Panc1 (cell line): ENCODE data around the gene SPOCK1. TPM values are rescaled to one million over a fixed set of nuclear protein-coding genes. Genes with fewer than 3 reads are reported as not detected.

Experiments
- ATAC-seq: fragments of 200-7000 bp; cut with Tn5 transposase; 2 replicates; pipeline ENCODE4 v1.9.1; 2020; ENCODE audit warnings: mild to moderate bottlenecking, moderate library complexity
- BruUV-seq: library from RNA; stranded (reverse); fragments of 400-500 nt; replicated peaks from 2 replicates; lab custom pipeline; 2021; lab: Mats Ljungman, UMichigan
- CTCF ChIA-PET: fragments of 300-600 bp; sonication (Branson Sonifier 250); formaldehyde crosslinking; loops from one replicate; lab custom pipeline; 2022; ENCODE audit warnings: antibody characterized with exemption; lab: Charles Lee
- POLR2A ChIA-PET: fragments of 300-600 bp; sonication (Branson Sonifier 250); formaldehyde crosslinking; loops from one replicate; lab custom pipeline; 2022; ENCODE audit warnings: antibody characterized with exemption; lab: Charles Lee
- DNase-seq: peaks from one replicate; pipeline ENCODE4 v3.0.0-alpha.2; 2010; ENCODE audit warnings: low read depth, low spot score
- H3K27ac ChIP-seq: 2 replicates; pipeline ENCODE4 v1.5.1; 2011; ENCODE audit warnings: mild to moderate bottlenecking, low read length, inconsistent platforms
- H3K27me3 ChIP-seq: fragments of 200-500 bp; sonication (Bioruptor generic); 2 replicates; pipeline ENCODE4 v1.6.0; 2014; ENCODE audit warnings: low read length, inconsistent platforms; ENCODE audit not compliant: control insufficient read depth, insufficient read depth
- H3K36me3 ChIP-seq: fragments of 200-500 bp; sonication (Bioruptor generic); 2 replicates; pipeline ENCODE4 v1.5.1; 2014; ENCODE audit warnings: inconsistent platforms, mild to moderate bottlenecking, low read length, moderate library complexity; ENCODE audit not compliant: control insufficient read depth, insufficient read depth
- H3K4me1 ChIP-seq: 2 replicates; pipeline ENCODE4 v1.5.1; 2011; ENCODE audit warnings: inconsistent platforms, mild to moderate bottlenecking, low read length, moderate library complexity; ENCODE audit not compliant: control insufficient read depth, insufficient read depth
- H3K4me3 ChIP-seq, 2 experiments: 2 replicates each; pipeline ENCODE4 v1.5.1; 2011 to 2012; ENCODE audit warnings: low read depth in 2 of 2, low read length in 2 of 2, mild to moderate bottlenecking in 2 of 2, inconsistent platforms in 1 of 2, moderate library complexity in 1 of 2
- H3K9me3 ChIP-seq: fragments of 200-500 bp; sonication (Bioruptor generic); 2 replicates; pipeline ENCODE4 v1.5.1; 2014; ENCODE audit warnings: low read depth, mild to moderate bottlenecking, inconsistent platforms, low read length, moderate library complexity; ENCODE audit not compliant: control insufficient read depth, insufficient read depth
- POLR2AphosphoS5 ChIP-seq: IDR thresholded peaks from 2 replicates; pipeline ENCODE4 v1.6.1; 2012; ENCODE audit warnings: mild to moderate bottlenecking, low read depth, low read length, moderate library complexity
- SIN3A ChIP-seq: IDR thresholded peaks from 2 replicates; pipeline ENCODE4 v1.6.1; 2012; ENCODE audit warnings: low read depth, mild to moderate bottlenecking, low read length, moderate library complexity, borderline replicate concordance; ENCODE audit not compliant: insufficient read depth
- TCF7L2 ChIP-seq: IDR thresholded peaks from 2 replicates; pipeline ENCODE4 v1.6.1; 2011; ENCODE audit warnings: mild to moderate bottlenecking, low read depth, low read length, inconsistent platforms
- in situ Hi-C: cut with HindIII; loops from 2 replicates; pipeline ENCODE4 v1.10.0; 2016; ENCODE audit warnings: low sequenced_read_pairs, low pct_unique_long_range_greater_than_20kb
- intact Hi-C: fragments of 100-400 bp; cut with micrococcal nuclease; formaldehyde crosslinking; loops from one replicate; pipeline ENCODE4 v1.10.0; 2022; ENCODE audit not compliant: unreplicated experiment
- total RNA-seq: library from RNA; stranded (reverse); gene quantifications from one replicate; pipeline ENCODE4 v1.2.1, GENCODE V29; 2021; ENCODE audit not compliant: unreplicated experiment
- TF ChIP-seq, protein P1 (sequence below): fragments of 450-650 bp; IDR thresholded peaks from 2 replicates; pipeline ENCODE4 v1.5.1; 2017; ENCODE audit warnings: mild to moderate bottlenecking
- TF ChIP-seq, protein P2 (sequence below), 2 experiments: IDR thresholded peaks; 2 replicates each; pipeline ENCODE4 v1.6.1; 2011 to 2012; ENCODE audit warnings: low read depth in 2 of 2, control low read depth in 1 of 2, low read length in 1 of 2, mild to moderate bottlenecking in 1 of 2, moderate library complexity in 1 of 2; ENCODE audit not compliant: insufficient read depth in 1 of 2

Gene SPOCK1
- total RNA-seq, 1 experiment from 2014 or later = 15.6 TPM

DNA sequence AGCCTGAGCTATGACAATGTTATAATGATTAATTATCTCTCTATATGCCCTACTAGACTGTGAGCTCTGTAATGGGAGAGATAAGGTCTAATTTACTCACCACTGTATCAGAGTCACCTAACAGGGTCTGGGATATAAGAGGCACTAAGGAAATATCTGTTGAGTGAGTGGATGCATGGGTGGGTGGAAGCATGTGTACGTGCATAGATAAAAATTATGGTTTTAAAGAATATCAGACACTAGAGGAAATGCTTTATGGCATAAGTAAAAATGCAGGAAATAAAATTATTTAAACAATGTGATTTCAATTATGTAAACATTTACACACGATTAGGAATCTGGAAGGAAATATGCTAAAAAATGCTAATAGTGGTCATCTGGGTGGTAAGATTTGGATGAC, 137.8 kb downstream of the SPOCK1 start:
- Histone ChIP-seq H3K4me3 (no peak overlapping the region), H3K4me1 (no peaks in the 10 kb centered on the region), H3K27me3 (peaks cover 2% of the 10 kb centered on the region; the same call in 1 of the 2 replicates), H3K27ac (no peak overlapping the region), H3K9me3 (no peaks in the 10 kb centered on the region), H3K36me3 (no peaks in the 10 kb centered on the region)
- no TSS peak for BruUV-seq
- in situ Hi-C loops (no loop called here), intact Hi-C loops (no loop called here)
- no peak for TF ChIP-seq POLR2AphosphoS5
- TF ChIP-seq, protein P1, sequence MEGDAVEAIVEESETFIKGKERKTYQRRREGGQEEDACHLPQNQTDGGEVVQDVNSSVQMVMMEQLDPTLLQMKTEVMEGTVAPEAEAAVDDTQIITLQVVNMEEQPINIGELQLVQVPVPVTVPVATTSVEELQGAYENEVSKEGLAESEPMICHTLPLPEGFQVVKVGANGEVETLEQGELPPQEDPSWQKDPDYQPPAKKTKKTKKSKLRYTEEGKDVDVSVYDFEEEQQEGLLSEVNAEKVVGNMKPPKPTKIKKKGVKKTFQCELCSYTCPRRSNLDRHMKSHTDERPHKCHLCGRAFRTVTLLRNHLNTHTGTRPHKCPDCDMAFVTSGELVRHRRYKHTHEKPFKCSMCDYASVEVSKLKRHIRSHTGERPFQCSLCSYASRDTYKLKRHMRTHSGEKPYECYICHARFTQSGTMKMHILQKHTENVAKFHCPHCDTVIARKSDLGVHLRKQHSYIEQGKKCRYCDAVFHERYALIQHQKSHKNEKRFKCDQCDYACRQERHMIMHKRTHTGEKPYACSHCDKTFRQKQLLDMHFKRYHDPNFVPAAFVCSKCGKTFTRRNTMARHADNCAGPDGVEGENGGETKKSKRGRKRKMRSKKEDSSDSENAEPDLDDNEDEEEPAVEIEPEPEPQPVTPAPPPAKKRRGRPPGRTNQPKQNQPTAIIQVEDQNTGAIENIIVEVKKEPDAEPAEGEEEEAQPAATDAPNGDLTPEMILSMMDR = no peak
- no peak for TF ChIP-seq SIN3A
- TF ChIP-seq TCF7L2 = no peak
- TF ChIP-seq, protein P2, sequence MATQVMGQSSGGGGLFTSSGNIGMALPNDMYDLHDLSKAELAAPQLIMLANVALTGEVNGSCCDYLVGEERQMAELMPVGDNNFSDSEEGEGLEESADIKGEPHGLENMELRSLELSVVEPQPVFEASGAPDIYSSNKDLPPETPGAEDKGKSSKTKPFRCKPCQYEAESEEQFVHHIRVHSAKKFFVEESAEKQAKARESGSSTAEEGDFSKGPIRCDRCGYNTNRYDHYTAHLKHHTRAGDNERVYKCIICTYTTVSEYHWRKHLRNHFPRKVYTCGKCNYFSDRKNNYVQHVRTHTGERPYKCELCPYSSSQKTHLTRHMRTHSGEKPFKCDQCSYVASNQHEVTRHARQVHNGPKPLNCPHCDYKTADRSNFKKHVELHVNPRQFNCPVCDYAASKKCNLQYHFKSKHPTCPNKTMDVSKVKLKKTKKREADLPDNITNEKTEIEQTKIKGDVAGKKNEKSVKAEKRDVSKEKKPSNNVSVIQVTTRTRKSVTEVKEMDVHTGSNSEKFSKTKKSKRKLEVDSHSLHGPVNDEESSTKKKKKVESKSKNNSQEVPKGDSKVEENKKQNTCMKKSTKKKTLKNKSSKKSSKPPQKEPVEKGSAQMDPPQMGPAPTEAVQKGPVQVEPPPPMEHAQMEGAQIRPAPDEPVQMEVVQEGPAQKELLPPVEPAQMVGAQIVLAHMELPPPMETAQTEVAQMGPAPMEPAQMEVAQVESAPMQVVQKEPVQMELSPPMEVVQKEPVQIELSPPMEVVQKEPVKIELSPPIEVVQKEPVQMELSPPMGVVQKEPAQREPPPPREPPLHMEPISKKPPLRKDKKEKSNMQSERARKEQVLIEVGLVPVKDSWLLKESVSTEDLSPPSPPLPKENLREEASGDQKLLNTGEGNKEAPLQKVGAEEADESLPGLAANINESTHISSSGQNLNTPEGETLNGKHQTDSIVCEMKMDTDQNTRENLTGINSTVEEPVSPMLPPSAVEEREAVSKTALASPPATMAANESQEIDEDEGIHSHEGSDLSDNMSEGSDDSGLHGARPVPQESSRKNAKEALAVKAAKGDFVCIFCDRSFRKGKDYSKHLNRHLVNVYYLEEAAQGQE (IDR thresholded peaks at IDR 0.05; ENCODE audit: insufficient read depth in 1 of 2, low read depth in 2 of 2, low read length in 1 of 2) = no peak
- ATAC-seq (no peak), DNase-seq (no peak)
- POLR2A ChIA-PET = no interaction called here
- CTCF ChIA-PET = no interaction called here

DNA sequence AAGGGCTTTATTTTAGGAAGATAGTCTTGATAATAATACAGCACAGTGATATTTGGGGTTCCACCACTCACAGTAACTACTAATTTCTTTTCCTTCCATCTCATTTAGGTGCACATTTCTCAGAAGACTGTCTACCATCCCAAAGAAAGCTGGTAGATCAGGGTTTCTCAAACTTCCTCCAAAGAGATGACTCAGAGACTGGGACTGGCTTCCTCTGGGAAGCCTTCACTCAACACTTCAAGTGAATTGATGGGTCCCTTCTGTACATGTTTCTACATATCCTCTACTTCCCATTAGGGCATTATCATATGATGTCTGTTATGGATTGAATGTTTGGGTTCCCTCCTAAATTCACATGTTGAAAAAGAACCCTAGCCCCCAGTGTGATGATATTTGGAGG, 138.5 kb downstream of the SPOCK1 start:
- H3K9me3 ChIP-seq = no peaks in the 10 kb centered on the region
- in situ Hi-C loops (no loop called here), intact Hi-C loops (no loop called here)
- CTCF ChIA-PET = no interaction called here
- DNase-seq (no peak), ATAC-seq (no peak)
- TF ChIP-seq, protein P2 (IDR thresholded peaks at IDR 0.05; ENCODE audit: insufficient read depth in 1 of 2, low read depth in 2 of 2, low read length in 1 of 2) = no peak
- no peak for TF ChIP-seq SIN3A
- no peak for TF ChIP-seq POLR2AphosphoS5
- TF ChIP-seq, protein P1 = no peak
- TF ChIP-seq TCF7L2 = no peak
- H3K36me3 ChIP-seq = no peaks in the 10 kb centered on the region
- H3K27me3 ChIP-seq = peaks cover 2% of the 10 kb centered on the region; the same call in 1 of the 2 replicates
- H3K4me1 ChIP-seq = no peaks in the 10 kb centered on the region
- no peak overlapping the region for H3K4me3 ChIP-seq
- H3K27ac ChIP-seq = no peak overlapping the region
- BruUV-seq = no TSS peak
- POLR2A ChIA-PET = no interaction called here
